Gastroesophageal sphincter (tissue), 3 donors: Measurements from ENCODE around the gene SLC17A8.

Experiments
- CTCF ChIP-seq, 4 experiments: fragments of 200-600 bp in 2 of 4; fragments of 450-650 bp in 2 of 4; sonication (generic) in 1 of 4; IDR thresholded peaks; one replicate each; pipeline ENCODE4 v1.5.1; 2017 to 2019; ENCODE audit warnings: antibody characterized with exemption in 4 of 4, mild to moderate bottlenecking in 2 of 4, moderate library complexity in 2 of 4
- POLR2A ChIP-seq, 2 donors: fragments of 450-650 bp; IDR thresholded peaks; one replicate each; pipeline ENCODE4 v1.6.1; 2017; ENCODE audit warnings: antibody characterized with exemption in 2 of 2, mild to moderate bottlenecking in 2 of 2, moderate library complexity in 1 of 2
- POLR2AphosphoS5 ChIP-seq: sonication (generic); formaldehyde crosslinking; IDR thresholded peaks from one replicate; pipeline ENCODE4 v1.6.1; 2017; ENCODE audit warnings: antibody characterized with exemption

GRCh38 chr12:100331871-100332270 lies 25.0 kb upstream of the SLC17A8 start:
- TF ChIP-seq POLR2AphosphoS5 (no peak), CTCF (IDR thresholded peaks at IDR 0.05) (no peak), POLR2A (IDR thresholded peaks at IDR 0.05) (no peak)
